ENCODE measurements around the gene AASDHPPT.

- no peak for TF ChIP-seq ZBTB33 (IDR thresholded peaks at IDR 0.05; ENCODE audit: extremely low read depth, insufficient replicate concordance, low read length)
- no peak for TF ChIP-seq YY1 (IDR thresholded peaks at IDR 0.05; ENCODE audit: extremely low read depth, insufficient replicate concordance, low read depth, low read length)
- no peak for TF ChIP-seq CTCF (IDR thresholded peaks at IDR 0.05 in 2 of 3, conservative IDR thresholded peaks at IDR 0.05 in 1 of 3; ENCODE audit: borderline replicate concordance in 1 of 3, insufficient read depth in 1 of 3, low read depth in 2 of 3, low read length in 2 of 3)
- TF ChIP-seq EZH2 (IDR thresholded peaks at IDR 0.05): no peak
- TF ChIP-seq POLR2A (IDR thresholded peaks at IDR 0.05; ENCODE audit: borderline replicate concordance, extremely low read depth, insufficient read depth, insufficient read length): no peak
- TF ChIP-seq POLR2AphosphoS5 (IDR thresholded peaks at IDR 0.05; ENCODE audit: low read depth, low read length): no peak
- no peak for TF ChIP-seq ZFX (IDR thresholded peaks at IDR 0.05)
These were observed 9.4 kb downstream of the AASDHPPT start for GRCh38 chr11:106086850-106087249.
